PC-9 (cell line): ENCODE data around the gene KRT31. TPM values are rescaled to one million over a fixed set of nuclear protein-coding genes. Genes with fewer than 3 reads are reported as not detected.
"Not testable (repeated sequence)": the region's sequence is repeated elsewhere in the genome, so short reads cannot be mapped to it uniquely, and the experiment has no call there.

Experiments used
- BruUV-seq: library from RNA; stranded (reverse); fragments of 400-500 nt; replicated peaks from 2 replicates; lab custom pipeline; 2021; lab: Mats Ljungman, UMichigan
- CTCF ChIA-PET: fragments of 300-600 bp; sonication (Branson Sonifier 250); formaldehyde crosslinking; loops from one replicate; lab custom pipeline; 2022; ENCODE audit warnings: antibody characterized with exemption; lab: Charles Lee
- POLR2A ChIA-PET: fragments of 300-600 bp; sonication (Branson Sonifier 250); formaldehyde crosslinking; loops from one replicate; lab custom pipeline; 2022; ENCODE audit warnings: antibody characterized with exemption; ENCODE audit not compliant: unreplicated experiment; lab: Charles Lee
- DNase-seq, 2 experiments: peaks; one replicate each; pipeline versions ENCODE4 v3.0.0 to v3.0.0-alpha.2; 2015 to 2022; ENCODE audit warnings: mixed read lengths in 1 of 2
- H2AFZ ChIP-seq: fragments of 200-600 bp; sonication (generic); 2 replicates; pipeline ENCODE4 v1.8.1; 2017; ENCODE audit warnings: antibody characterized with exemption
- H3F3A ChIP-seq: fragments of 200-600 bp; sonication (generic); 2 replicates; pipeline ENCODE4 v1.8.1; 2017; ENCODE audit warnings: antibody characterized with exemption, mild to moderate bottlenecking, low read depth; ENCODE audit not compliant: insufficient read depth
- H3K27ac ChIP-seq: fragments of 200-600 bp; sonication (generic); 2 replicates; pipeline ENCODE4 v1.6.1; 2016; ENCODE audit warnings: mixed run types
- H3K27me3 ChIP-seq: fragments of 200-600 bp; sonication (generic); 2 replicates; pipeline ENCODE4 v1.6.1; 2016; ENCODE audit warnings: low read depth, mixed run types; ENCODE audit not compliant: insufficient read depth
- H3K36me3 ChIP-seq: fragments of 200-600 bp; sonication (generic); 2 replicates; pipeline ENCODE4 v1.6.1; 2016; ENCODE audit warnings: low read depth, mixed run types
- H3K4me1 ChIP-seq: fragments of 200-600 bp; sonication (generic); replicated peaks from 2 replicates; pipeline ENCODE4 v1.6.1; 2016; ENCODE audit warnings: mixed run types; ENCODE audit not compliant: insufficient read depth
- H3K4me2 ChIP-seq: fragments of 200-600 bp; sonication (generic); 2 replicates; pipeline ENCODE4 v1.6.1; 2017; ENCODE audit warnings: mixed run types
- H3K4me3 ChIP-seq: fragments of 200-600 bp; sonication (generic); 2 replicates; pipeline ENCODE4 v1.6.1; 2016; ENCODE audit warnings: mixed run types
- H3K79me2 ChIP-seq: fragments of 200-600 bp; sonication (generic); 2 replicates; pipeline ENCODE4 v1.6.1; 2017; ENCODE audit warnings: low read depth, mixed run types
- H3K9me2 ChIP-seq: fragments of 200-600 bp; sonication (generic); 2 replicates; pipeline ENCODE4 v1.8.1; 2017; ENCODE audit warnings: mild to moderate bottlenecking; ENCODE audit not compliant: insufficient read depth
- H3K9me3 ChIP-seq: fragments of 200-600 bp; sonication (generic); 2 replicates; pipeline ENCODE4 v1.8.1; 2016; ENCODE audit warnings: low read depth; ENCODE audit not compliant: insufficient read depth
- H4K20me1 ChIP-seq: fragments of 200-600 bp; sonication (generic); 2 replicates; pipeline ENCODE4 v1.8.1; 2017; ENCODE audit not compliant: insufficient read depth
- EZH2 ChIP-seq: fragments of 200-600 bp; sonication (generic); IDR thresholded peaks from 2 replicates; pipeline ENCODE4 v1.8.0; 2017; ENCODE audit warnings: antibody characterized with exemption, low read depth
- intact Hi-C: fragments of 100-400 bp; cut with micrococcal nuclease; formaldehyde crosslinking; loops from one replicate; pipeline ENCODE4 v1.10.0; 2022; ENCODE audit not compliant: unreplicated experiment
- total RNA-seq: library from RNA; stranded (reverse); gene quantifications from 2 replicates; pipeline ENCODE4 v1.2.3, GENCODE V29; 2021
- TF ChIP-seq, protein P1 (sequence below): fragments of 200-600 bp; sonication (generic); conservative IDR thresholded peaks from 2 replicates; pipeline ENCODE4 v1.6.1; 2017; ENCODE audit warnings: mixed run types, antibody characterized with exemption, mild to moderate bottlenecking, moderate library complexity

The KRT31 gene
- total RNA-seq, 1 experiment from 2014 or later, result not detected

DNA sequence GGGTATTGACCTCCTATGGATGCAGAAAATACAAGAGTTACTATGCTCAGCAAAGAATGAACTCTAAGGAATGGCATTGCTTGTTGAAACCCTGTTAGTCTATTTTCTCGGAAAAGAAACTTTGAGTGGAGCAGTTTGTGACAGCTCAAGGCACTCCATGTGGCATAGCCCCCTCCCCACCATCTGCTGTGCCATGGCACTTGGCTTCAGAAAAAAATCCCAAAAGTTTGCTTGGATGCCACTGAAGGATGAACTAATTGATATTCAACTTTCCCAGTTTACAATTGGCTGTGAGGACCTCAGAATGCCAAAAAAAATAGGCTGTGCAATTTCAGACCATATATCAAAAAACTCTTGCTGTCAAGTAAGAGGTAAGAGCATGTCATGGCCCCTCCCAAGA, 1.8 kb downstream of the KRT31 start:
- intact Hi-C loops, result no loop called here
- no peaks in the 10 kb centered on the region for H3K79me2 ChIP-seq
- H3K4me1 ChIP-seq, result peaks cover 21% of the 10 kb centered on the region
- no peak overlapping the region for H3K27ac ChIP-seq
- no peaks in the 10 kb centered on the region for H3K27me3 ChIP-seq
- no peaks in the 10 kb centered on the region; the same call in 1 of the 2 replicates for H3F3A ChIP-seq
- H2AFZ ChIP-seq, result no peak overlapping the region
- BruUV-seq, result no TSS peak
- H3K4me2 ChIP-seq, result no peak overlapping the region
- no peaks in the 10 kb centered on the region for H4K20me1 ChIP-seq
- POLR2A ChIA-PET, result no interaction called here
- no peak for DNase-seq
- no peaks in the 10 kb centered on the region for H3K9me3 ChIP-seq
- H3K4me3 ChIP-seq, result no peak overlapping the region
- no peaks in the 10 kb centered on the region for H3K36me3 ChIP-seq
- TF ChIP-seq EZH2, result no peak
- no peaks in the 10 kb centered on the region for H3K9me2 ChIP-seq
- CTCF ChIA-PET, result no interaction called here

DNA sequence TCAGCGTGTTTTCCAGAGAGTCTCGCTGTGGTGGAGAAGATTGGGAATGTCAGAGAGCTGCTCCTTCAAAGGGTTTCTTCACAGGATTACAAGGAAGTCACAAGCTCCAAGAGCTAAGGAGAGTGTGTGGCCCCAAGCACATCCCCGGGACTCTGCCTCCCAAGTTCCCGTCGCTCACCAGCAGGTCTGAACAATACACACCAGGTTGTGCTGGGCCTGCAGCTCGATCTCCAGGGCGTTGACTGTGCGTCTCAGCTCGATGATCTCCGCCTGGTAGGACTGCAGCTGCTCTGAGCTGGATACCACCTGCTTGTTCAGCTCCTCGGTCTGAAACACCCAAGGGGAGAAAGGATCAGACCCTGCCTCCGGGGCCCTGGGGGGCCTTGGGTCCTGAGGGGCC, 2.4 kb downstream of the KRT31 start:
- H3K4me1 ChIP-seq, result peaks cover 21% of the 10 kb centered on the region
- H3K4me2 ChIP-seq, H2AFZ ChIP-seq, CTCF ChIA-PET, intact Hi-C loops, H3F3A ChIP-seq, H3K4me3 ChIP-seq, H3K79me2 ChIP-seq, BruUV-seq, POLR2A ChIA-PET, H3K27me3 ChIP-seq, H3K9me2 ChIP-seq, H3K9me3 ChIP-seq, DNase-seq, H3K36me3 ChIP-seq, H4K20me1 ChIP-seq, H3K27ac ChIP-seq: not testable (repeated sequence)

DNA sequence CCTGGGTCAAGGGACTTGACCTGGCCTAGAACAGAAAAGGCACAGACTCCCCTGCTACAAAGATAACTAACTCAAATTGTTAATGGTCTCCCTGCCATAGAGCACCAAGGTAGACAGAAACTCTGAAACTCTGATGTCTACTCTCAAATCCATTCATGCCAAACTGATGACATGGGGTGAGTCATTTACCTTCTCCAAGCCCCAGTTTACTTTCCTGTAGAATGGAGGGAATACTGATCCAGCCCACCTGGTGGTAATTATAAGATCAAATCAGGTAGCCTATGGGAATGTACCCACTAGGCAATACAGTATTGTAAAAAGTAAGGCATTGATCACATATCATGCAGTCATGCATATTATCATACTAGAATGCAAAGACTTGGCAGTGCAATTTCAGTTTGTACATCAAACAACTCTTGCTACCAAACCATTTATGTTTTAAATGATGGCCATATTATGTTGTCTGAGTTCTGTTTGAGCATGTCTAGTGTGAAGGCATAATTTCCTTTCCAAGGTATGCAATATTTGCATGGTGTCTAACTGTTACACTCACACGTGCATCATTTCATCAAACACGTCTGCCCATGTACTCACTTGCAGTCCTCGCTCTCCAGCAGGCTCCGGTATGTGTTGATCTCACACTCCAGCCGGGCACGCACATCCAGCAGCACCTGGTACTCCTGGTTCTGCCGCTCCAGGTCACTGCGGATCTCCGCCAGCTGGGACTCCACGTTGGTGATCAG, 3.0 kb downstream of the KRT31 start:
- Histone ChIP-seq H3K4me2 (no peak overlapping the region), H3K36me3 (no peaks in the 10 kb centered on the region), H3K27me3 (no peaks in the 10 kb centered on the region), H4K20me1 (no peaks in the 10 kb centered on the region), H3K27ac (no peak overlapping the region), H3K9me2 (no peaks in the 10 kb centered on the region), H3K9me3 (no peaks in the 10 kb centered on the region), H3K4me1 (peaks cover 21% of the 10 kb centered on the region), H3K4me3 (no peak overlapping the region), H3K79me2 (no peaks in the 10 kb centered on the region), H3F3A (no peaks in the 10 kb centered on the region), H2AFZ (no peak overlapping the region)
- peak in 1 of 2 experiments; percentile 46 for DNase-seq
- CTCF ChIA-PET, result no interaction called here
- no peak for TF ChIP-seq EZH2
- TF ChIP-seq, protein P1, sequence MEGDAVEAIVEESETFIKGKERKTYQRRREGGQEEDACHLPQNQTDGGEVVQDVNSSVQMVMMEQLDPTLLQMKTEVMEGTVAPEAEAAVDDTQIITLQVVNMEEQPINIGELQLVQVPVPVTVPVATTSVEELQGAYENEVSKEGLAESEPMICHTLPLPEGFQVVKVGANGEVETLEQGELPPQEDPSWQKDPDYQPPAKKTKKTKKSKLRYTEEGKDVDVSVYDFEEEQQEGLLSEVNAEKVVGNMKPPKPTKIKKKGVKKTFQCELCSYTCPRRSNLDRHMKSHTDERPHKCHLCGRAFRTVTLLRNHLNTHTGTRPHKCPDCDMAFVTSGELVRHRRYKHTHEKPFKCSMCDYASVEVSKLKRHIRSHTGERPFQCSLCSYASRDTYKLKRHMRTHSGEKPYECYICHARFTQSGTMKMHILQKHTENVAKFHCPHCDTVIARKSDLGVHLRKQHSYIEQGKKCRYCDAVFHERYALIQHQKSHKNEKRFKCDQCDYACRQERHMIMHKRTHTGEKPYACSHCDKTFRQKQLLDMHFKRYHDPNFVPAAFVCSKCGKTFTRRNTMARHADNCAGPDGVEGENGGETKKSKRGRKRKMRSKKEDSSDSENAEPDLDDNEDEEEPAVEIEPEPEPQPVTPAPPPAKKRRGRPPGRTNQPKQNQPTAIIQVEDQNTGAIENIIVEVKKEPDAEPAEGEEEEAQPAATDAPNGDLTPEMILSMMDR, result no peak
- BruUV-seq, result no TSS peak
- intact Hi-C loops, result no loop called here
- POLR2A ChIA-PET, result no interaction called here

DNA sequence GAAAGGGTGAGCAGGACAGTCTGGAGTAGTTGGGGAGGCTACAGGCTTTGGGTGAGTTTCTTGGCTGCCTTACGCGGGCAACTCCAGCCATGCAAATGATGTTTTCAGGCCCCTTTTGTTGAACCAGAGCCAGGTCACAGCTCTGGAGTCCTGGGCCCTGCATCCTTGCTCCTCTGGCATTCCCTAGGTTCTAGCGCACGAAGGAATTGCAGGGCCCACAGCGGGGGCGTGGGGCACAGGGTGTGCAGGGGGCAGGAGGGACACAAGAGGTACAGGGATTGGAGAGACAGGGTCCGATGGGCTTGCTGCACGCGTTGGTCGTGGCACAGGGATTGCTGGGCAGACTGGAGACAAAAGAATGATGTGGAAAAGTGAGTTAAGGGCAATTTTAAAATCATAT, 3.6 kb downstream of the KRT31 start:
- TF ChIP-seq, protein P1, result no peak
- TF ChIP-seq EZH2, result no peak
- no peak overlapping the region for H3K4me3 ChIP-seq
- intact Hi-C loops, result no loop called here
- ChIA-PET CTCF (no interaction called here), POLR2A (no interaction called here)
- no peaks in the 10 kb centered on the region for H3K79me2 ChIP-seq
- BruUV-seq, result no TSS peak
- H3K9me3 ChIP-seq, result no peaks in the 10 kb centered on the region
- H3K27me3 ChIP-seq, result no peaks in the 10 kb centered on the region
- H3F3A ChIP-seq, result no peaks in the 10 kb centered on the region
- no peak overlapping the region for H3K4me2 ChIP-seq
- no peak overlapping the region for H2AFZ ChIP-seq
- H3K4me1 ChIP-seq, result peaks cover 21% of the 10 kb centered on the region
- no peaks in the 10 kb centered on the region for H4K20me1 ChIP-seq
- no peaks in the 10 kb centered on the region for H3K36me3 ChIP-seq
- DNase-seq, result no peak
- H3K9me2 ChIP-seq, result no peaks in the 10 kb centered on the region
- no peak overlapping the region for H3K27ac ChIP-seq
